Measurements from ENCODE around the gene CISD3.

GRCh38 chr17:38698760-38699159, 31.4 kb upstream of the CISD3 start:
- TF ChIP-seq CTCF (conservative IDR thresholded peaks at IDR 0.05; ENCODE audit: low read depth, low read length) (no peak), BHLHE40 (IDR thresholded peaks at IDR 0.05; ENCODE audit: low read depth, low read length) (no peak), NFE2L2 (IDR thresholded peaks at IDR 0.05; ENCODE audit: low read depth, low read length) (no peak), POLR2A (IDR thresholded peaks at IDR 0.05; ENCODE audit: low read depth, low read length) (no peak), CEBPB (IDR thresholded peaks at IDR 0.05; ENCODE audit: low read depth, low read length) (no peak), MXI1 (IDR thresholded peaks at IDR 0.05; ENCODE audit: borderline replicate concordance, low read depth, low read length) (no peak)
- TF ChIP-seq, protein P1, sequence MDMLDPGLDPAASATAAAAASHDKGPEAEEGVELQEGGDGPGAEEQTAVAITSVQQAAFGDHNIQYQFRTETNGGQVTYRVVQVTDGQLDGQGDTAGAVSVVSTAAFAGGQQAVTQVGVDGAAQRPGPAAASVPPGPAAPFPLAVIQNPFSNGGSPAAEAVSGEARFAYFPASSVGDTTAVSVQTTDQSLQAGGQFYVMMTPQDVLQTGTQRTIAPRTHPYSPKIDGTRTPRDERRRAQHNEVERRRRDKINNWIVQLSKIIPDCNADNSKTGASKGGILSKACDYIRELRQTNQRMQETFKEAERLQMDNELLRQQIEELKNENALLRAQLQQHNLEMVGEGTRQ (IDR thresholded peaks at IDR 0.05; ENCODE audit: low read depth, low read length), result no peak
